Osteoblast (primary cell): ENCODE measurements around the gene GTF3C5. TPM values are rescaled to one million over a fixed set of nuclear protein-coding genes. Genes with fewer than 3 reads are reported as not detected.

ENCODE experiments used
- DNase-seq: peaks from one replicate; pipeline ENCODE4 v3.0.0; 2011; ENCODE audit warnings: low spot score, mixed read lengths; ENCODE audit not compliant: insufficient read length; ENCODE audit errors: missing footprints
- H2AFZ ChIP-seq: 2 replicates; pipeline ENCODE4 v1.6.0; 2011; ENCODE audit warnings: mild to moderate bottlenecking, low read length
- H3K27ac ChIP-seq: 2 replicates; pipeline ENCODE4 v1.5.1; 2011; ENCODE audit warnings: mild to moderate bottlenecking, low read depth, low read length, moderate library complexity
- H3K27me3 ChIP-seq: 2 replicates; pipeline ENCODE4 v1.6.0; 2012; ENCODE audit warnings: mild to moderate bottlenecking, control low read depth, inconsistent platforms, low read length, moderate library complexity; ENCODE audit not compliant: insufficient read depth
- H3K36me3 ChIP-seq: 2 replicates; pipeline ENCODE4 v1.5.1; 2011; ENCODE audit warnings: mild to moderate bottlenecking, low read length, control low read depth, moderate library complexity; ENCODE audit not compliant: insufficient read depth
- H3K4me1 ChIP-seq: 2 replicates; pipeline ENCODE4 v1.5.1; 2011; ENCODE audit warnings: mild to moderate bottlenecking, low read length, control low read depth, moderate library complexity; ENCODE audit not compliant: insufficient read depth
- H3K4me2 ChIP-seq: 2 replicates; pipeline ENCODE4 v1.6.0; 2011; ENCODE audit warnings: mild to moderate bottlenecking, low read length; ENCODE audit not compliant: insufficient read depth
- H3K4me3 ChIP-seq: fragments of 200-600 bp; sonication (generic); 3 replicates; pipeline ENCODE4 v1.5.1; 2012; ENCODE audit warnings: mild to moderate bottlenecking, low read length, inconsistent platforms; ENCODE audit not compliant: insufficient read depth
- H3K79me2 ChIP-seq: 2 replicates; pipeline ENCODE4 v1.6.0; 2012; ENCODE audit warnings: mild to moderate bottlenecking, low read length, control low read depth, inconsistent platforms; ENCODE audit not compliant: insufficient read depth
- H3K9me3 ChIP-seq: 2 replicates; pipeline ENCODE4 v1.5.1; 2011; ENCODE audit warnings: low read depth, low read length, control low read depth
- H4K20me1 ChIP-seq: 2 replicates; pipeline ENCODE4 v1.6.0; 2012; ENCODE audit warnings: mild to moderate bottlenecking, low read length, control low read depth; ENCODE audit not compliant: insufficient read depth
- CTCF ChIP-seq: IDR thresholded peaks from 2 replicates; pipeline ENCODE4 v1.5.1; 2011; ENCODE audit warnings: mild to moderate bottlenecking, low read depth, low read length, moderate library complexity; ENCODE audit errors: extremely low read depth
- total RNA-seq: library from RNA; depleted of rRNA; stranded (reverse); fragments of >200 nt; gene quantifications from 2 replicates; pipeline ENCODE4 v1.2.3, GENCODE V29; 2012

Gene GTF3C5
- total RNA-seq, result 31.8 and 41.3 TPM in 2 replicates

GRCh38 chr9:133030317-133031129 is at the start of gene GTF3C5:
GTF3C5 (plus strand) TSS chr9:133030997; CDS start chr9:133031012, 15 bp downstream.
- Histone ChIP-seq H4K20me1 (peaks cover 19% of the 10 kb centered on the region), H3K9me3 (no peaks in the 10 kb centered on the region), H3K4me1 (peaks cover 20% of the 10 kb centered on the region), H3K27ac (peak within 1 kb of the TSS; percentile 87), H3K36me3 (no peaks in the 10 kb centered on the region), H3K4me2 (peak within 1 kb of the TSS; percentile 97), H3K27me3 (no peaks in the 10 kb centered on the region), H2AFZ (peak within 1 kb of the TSS; percentile 99), H3K79me2 (peaks cover 56% of the 10 kb centered on the region), H3K4me3 (peak within 1 kb of the TSS; percentile 100)
- no peak for TF ChIP-seq CTCF
- DNase-seq, result peak; percentile 100

GRCh38 chr9:132982458-132982857 is 48.3 kb upstream of the GTF3C5 start:
- no peak overlapping the region for H3K27ac ChIP-seq
- H3K9me3 ChIP-seq, result no peaks in the 10 kb centered on the region
- H3K4me2 ChIP-seq, result no peak overlapping the region
- no peak for TF ChIP-seq CTCF
- DNase-seq, result peak; percentile 34
- H3K4me3 ChIP-seq, result no peak overlapping the region
- no peak overlapping the region for H2AFZ ChIP-seq
- H3K79me2 ChIP-seq, result no peaks in the 10 kb centered on the region
- H3K27me3 ChIP-seq, result peaks cover 47% of the 10 kb centered on the region
- H4K20me1 ChIP-seq, result no peaks in the 10 kb centered on the region
- no peaks in the 10 kb centered on the region for H3K4me1 ChIP-seq
- no peaks in the 10 kb centered on the region for H3K36me3 ChIP-seq

- H4K20me1 ChIP-seq, result no peaks in the 10 kb centered on the region
Measured at GRCh38 chr9:132983491-132984201, 47.2 kb upstream of the GTF3C5 start.

More at GRCh38 chr9:132983491-132984201, 47.2 kb upstream of the GTF3C5 start:
- Histone ChIP-seq H2AFZ (no peak overlapping the region), H3K4me3 (no peak overlapping the region), H3K27ac (no peak overlapping the region), H3K36me3 (no peaks in the 10 kb centered on the region), H3K9me3 (no peaks in the 10 kb centered on the region), H3K4me2 (no peak overlapping the region), H3K79me2 (no peaks in the 10 kb centered on the region), H3K4me1 (no peaks in the 10 kb centered on the region), H3K27me3 (peaks cover 40% of the 10 kb centered on the region)
- TF ChIP-seq CTCF, result no peak
- peak; percentile 68 for DNase-seq
